Activated naive CD4-positive, alpha-beta T cell treated with anti-CD3 and anti-CD28 coated beads for 36 hours (primary cell): ENCODE data around the gene IQCM. TPM values are rescaled to one million over a fixed set of nuclear protein-coding genes. Genes with fewer than 3 reads are reported as not detected.

Source experiments
- CTCF ChIA-PET: fragments of 350-600 bp; sonication (Branson Sonifier 250); formaldehyde crosslinking; loops from one replicate; lab custom pipeline; 2021; ENCODE audit warnings: antibody characterized with exemption; lab: Charles Lee
- DNase-seq: peaks from one replicate; pipeline ENCODE4 v3.0.0-alpha.2; 2020
- H3K27ac Mint-ChIP-seq: one replicate; pipeline ENCODE4 v1.8.0; 2021; ENCODE audit warnings: mild to moderate bottlenecking, mixed read lengths
- H3K27me3 Mint-ChIP-seq: one replicate; pipeline ENCODE4 v1.8.0; 2021; ENCODE audit warnings: low read depth, mixed read lengths
- H3K36me3 Mint-ChIP-seq: one replicate; pipeline ENCODE4 v1.8.0; 2021; ENCODE audit warnings: low read depth, mixed read lengths
- H3K4me1 Mint-ChIP-seq: one replicate; pipeline ENCODE4 v1.8.0; 2021; ENCODE audit warnings: low read depth, mixed read lengths
- H3K4me3 Mint-ChIP-seq: one replicate; pipeline ENCODE4 v1.8.0; 2021; ENCODE audit warnings: mild to moderate bottlenecking, moderate library complexity, mixed read lengths
- H3K9me3 Mint-ChIP-seq: one replicate; pipeline ENCODE4 v1.8.0; 2021; ENCODE audit warnings: mixed read lengths
- intact Hi-C: fragments of 100-400 bp; cut with micrococcal nuclease; formaldehyde crosslinking; loops from one replicate; pipeline ENCODE4 v1.15.1; 2023
- total RNA-seq, 2 experiments: library from RNA; stranded (reverse); gene quantifications; one replicate each; pipeline ENCODE4 v1.2.3, GENCODE V29; 2021

Gene IQCM
- total RNA-seq, 2 experiments from 2014 or later: not detected

GRCh38 chr4:149755969-149756368 lies 59.7 kb downstream of the IQCM start:
- no peaks in the 10 kb centered on the region for H3K36me3 Mint-ChIP-seq
- H3K4me3 Mint-ChIP-seq: no peak overlapping the region
- no peaks in the 10 kb centered on the region for H3K27me3 Mint-ChIP-seq
- no peak overlapping the region for H3K27ac Mint-ChIP-seq
- no peak for DNase-seq
- no peaks in the 10 kb centered on the region for H3K4me1 Mint-ChIP-seq
- H3K9me3 Mint-ChIP-seq: no peaks in the 10 kb centered on the region
- CTCF ChIA-PET: no interaction called here
- intact Hi-C loops: no loop called here

DNA sequence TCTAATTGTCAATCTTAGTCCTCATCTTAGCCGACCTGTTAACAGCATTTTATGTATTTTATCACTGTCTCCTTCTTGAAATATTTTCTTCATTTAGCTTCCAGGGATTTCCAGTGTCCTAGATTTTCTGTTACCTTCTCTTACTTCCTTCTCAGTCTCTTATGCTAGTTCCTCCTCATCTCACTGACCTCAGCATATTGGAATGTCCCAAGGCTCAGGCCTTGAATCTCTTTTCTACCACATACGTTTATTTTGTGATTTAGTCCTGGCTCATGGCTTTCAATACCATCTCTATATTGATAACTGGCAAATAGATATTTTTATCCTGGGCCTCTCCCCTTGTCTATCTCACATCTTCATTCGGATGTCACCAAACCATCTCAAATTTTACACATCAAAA lies 61.1 kb downstream of the IQCM start:
- Mint-ChIP-seq H3K27ac (no peak overlapping the region), H3K4me3 (no peak overlapping the region), H3K4me1 (no peaks in the 10 kb centered on the region), H3K9me3 (no peaks in the 10 kb centered on the region), H3K36me3 (no peaks in the 10 kb centered on the region), H3K27me3 (no peaks in the 10 kb centered on the region)
- CTCF ChIA-PET: no interaction called here
- DNase-seq: no peak
- intact Hi-C loops: no loop called here

- CTCF ChIA-PET: no interaction called here
- H3K4me3 Mint-ChIP-seq: no peak overlapping the region
- DNase-seq: no peak
- no peaks in the 10 kb centered on the region for H3K36me3 Mint-ChIP-seq
- no peaks in the 10 kb centered on the region for H3K27me3 Mint-ChIP-seq
- intact Hi-C loops: no loop called here
- no peak overlapping the region for H3K27ac Mint-ChIP-seq
- no peaks in the 10 kb centered on the region for H3K4me1 Mint-ChIP-seq
- no peaks in the 10 kb centered on the region for H3K9me3 Mint-ChIP-seq
These were observed 62.9 kb downstream of the IQCM start for GRCh38 chr4:149752729-149753128.

DNA sequence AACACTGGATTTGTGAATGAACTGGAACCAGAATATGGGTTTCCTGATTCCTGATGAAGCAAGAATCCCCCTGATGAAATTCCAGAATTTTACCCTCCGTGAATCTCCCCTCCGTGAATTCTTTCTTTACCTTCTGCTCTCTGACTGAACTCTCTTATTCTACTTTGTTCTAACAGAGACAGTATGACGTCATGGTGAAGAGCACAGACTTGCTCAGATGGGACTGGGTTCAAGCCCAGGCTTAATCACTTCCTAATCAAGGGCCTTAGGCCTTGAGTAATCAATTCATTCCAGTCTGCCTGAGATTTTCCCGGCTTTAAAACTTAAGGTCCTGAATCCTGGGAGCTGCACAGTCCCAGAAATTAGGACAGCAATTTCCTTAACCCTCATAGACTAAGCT lies 64.5 kb downstream of the IQCM start:
- Mint-ChIP-seq H3K36me3 (no peaks in the 10 kb centered on the region), H3K9me3 (no peaks in the 10 kb centered on the region), H3K4me1 (no peaks in the 10 kb centered on the region), H3K27ac (no peak overlapping the region), H3K27me3 (no peaks in the 10 kb centered on the region), H3K4me3 (no peak overlapping the region)
- CTCF ChIA-PET: no interaction called here
- intact Hi-C loops: no loop called here
- no peak for DNase-seq

GRCh38 chr4:149749784-149750183 lies 65.9 kb downstream of the IQCM start:
- CTCF ChIA-PET: no interaction called here
- no peak overlapping the region for H3K27ac Mint-ChIP-seq
- no peak overlapping the region for H3K4me3 Mint-ChIP-seq
- H3K36me3 Mint-ChIP-seq: no peaks in the 10 kb centered on the region
- DNase-seq: no peak
- no peaks in the 10 kb centered on the region for H3K27me3 Mint-ChIP-seq
- no peaks in the 10 kb centered on the region for H3K4me1 Mint-ChIP-seq
- H3K9me3 Mint-ChIP-seq: no peaks in the 10 kb centered on the region
- intact Hi-C loops: no loop called here

DNA sequence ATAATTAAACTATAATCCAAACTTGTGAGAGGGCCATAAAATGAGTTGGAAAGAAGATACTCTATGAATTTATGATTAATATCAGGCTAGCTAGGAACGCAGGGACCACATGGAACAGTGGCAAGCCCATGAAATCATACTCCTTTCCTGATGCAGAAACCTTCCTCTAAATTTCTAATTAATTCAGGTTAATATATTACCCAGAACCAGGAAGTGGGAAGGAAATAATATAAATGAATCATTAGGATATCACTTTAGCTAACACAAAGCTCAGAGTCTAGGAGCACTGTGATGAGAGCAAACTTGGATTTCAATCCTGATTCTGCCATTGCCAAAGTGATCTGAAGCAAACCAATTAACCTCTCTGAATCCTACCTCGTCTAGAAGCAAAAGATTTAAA lies 68.0 kb downstream of the IQCM start:
- H3K4me1 Mint-ChIP-seq: no peaks in the 10 kb centered on the region
- H3K36me3 Mint-ChIP-seq: no peaks in the 10 kb centered on the region
- no peak for DNase-seq
- H3K27me3 Mint-ChIP-seq: no peaks in the 10 kb centered on the region
- CTCF ChIA-PET: no interaction called here
- no peak overlapping the region for H3K27ac Mint-ChIP-seq
- no peaks in the 10 kb centered on the region for H3K9me3 Mint-ChIP-seq
- intact Hi-C loops: no loop called here
- no peak overlapping the region for H3K4me3 Mint-ChIP-seq

DNA sequence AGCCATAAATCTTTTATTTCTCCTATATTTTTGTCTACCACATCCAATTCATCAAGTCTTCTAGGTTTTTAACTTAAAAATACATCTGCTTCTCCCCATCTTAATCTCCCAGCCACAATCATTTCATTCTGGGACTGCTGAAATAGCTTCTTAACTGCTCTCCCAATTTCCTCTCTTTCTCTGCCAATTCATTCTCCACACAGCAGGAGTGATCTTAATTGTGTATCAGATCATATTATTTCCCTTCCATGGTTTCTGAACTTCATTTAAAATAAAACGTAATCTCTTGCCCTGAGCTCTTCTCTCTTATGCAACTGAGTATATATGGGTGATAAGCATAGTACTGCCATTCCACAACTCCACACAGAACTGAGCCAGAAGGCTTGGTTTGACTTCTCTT lies 69.4 kb downstream of the IQCM start:
- CTCF ChIA-PET: no interaction called here
- Mint-ChIP-seq H3K4me1 (no peaks in the 10 kb centered on the region), H3K4me3 (no peak overlapping the region), H3K9me3 (no peaks in the 10 kb centered on the region), H3K27me3 (no peaks in the 10 kb centered on the region), H3K27ac (no peak overlapping the region), H3K36me3 (no peaks in the 10 kb centered on the region)
- intact Hi-C loops: no loop called here
- DNase-seq: no peak

- DNase-seq: no peak
- H3K4me3 Mint-ChIP-seq: no peak overlapping the region
- no peaks in the 10 kb centered on the region for H3K9me3 Mint-ChIP-seq
- H3K27ac Mint-ChIP-seq: no peak overlapping the region
- H3K4me1 Mint-ChIP-seq: no peaks in the 10 kb centered on the region
- intact Hi-C loops: no loop called here
- CTCF ChIA-PET: no interaction called here
- H3K27me3 Mint-ChIP-seq: no peaks in the 10 kb centered on the region
- H3K36me3 Mint-ChIP-seq: no peaks in the 10 kb centered on the region
These were observed 74.3 kb downstream of the IQCM start for GRCh38 chr4:149741186-149741831.

DNA sequence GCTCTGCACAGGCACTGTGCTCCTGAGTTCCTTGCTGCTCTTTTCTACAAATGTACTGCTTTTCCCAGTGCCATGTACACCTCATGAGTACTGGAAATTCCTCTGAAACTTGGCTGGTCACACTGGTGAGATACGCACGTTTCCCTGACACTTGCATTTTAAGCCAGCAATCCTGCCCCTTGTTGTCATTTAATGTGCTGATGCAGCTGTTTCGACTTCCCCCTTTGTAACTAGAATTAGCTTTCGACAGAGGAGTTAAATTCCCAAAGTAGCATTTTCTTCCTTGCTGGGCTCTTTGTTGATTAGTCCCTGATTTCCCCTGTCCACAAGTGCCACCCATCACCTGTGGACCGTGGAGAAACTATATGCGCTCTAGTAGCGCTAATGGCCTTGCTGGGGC lies 77.5 kb downstream of the IQCM start:
- intact Hi-C loops: no loop called here
- Mint-ChIP-seq H3K27me3 (no peaks in the 10 kb centered on the region), H3K36me3 (no peaks in the 10 kb centered on the region), H3K27ac (no peak overlapping the region), H3K4me3 (no peak overlapping the region), H3K9me3 (no peaks in the 10 kb centered on the region), H3K4me1 (no peaks in the 10 kb centered on the region)
- CTCF ChIA-PET: no interaction called here
- no peak for DNase-seq

GRCh38 chr4:149735796-149736195 lies 79.8 kb downstream of the IQCM start:
- Mint-ChIP-seq H3K4me3 (no peak overlapping the region), H3K4me1 (no peaks in the 10 kb centered on the region), H3K9me3 (peaks cover 1% of the 10 kb centered on the region), H3K27ac (no peak overlapping the region), H3K27me3 (no peaks in the 10 kb centered on the region), H3K36me3 (no peaks in the 10 kb centered on the region)
- CTCF ChIA-PET: no interaction called here
- DNase-seq: no peak
- intact Hi-C loops: no loop called here

- no peak overlapping the region for H3K4me3 Mint-ChIP-seq
- no peaks in the 10 kb centered on the region for H3K4me1 Mint-ChIP-seq
- intact Hi-C loops: no loop called here
- H3K36me3 Mint-ChIP-seq: no peaks in the 10 kb centered on the region
- CTCF ChIA-PET: no interaction called here
- no peak overlapping the region for H3K27ac Mint-ChIP-seq
- no peaks in the 10 kb centered on the region for H3K27me3 Mint-ChIP-seq
- no peak for DNase-seq
- H3K9me3 Mint-ChIP-seq: peaks cover 3% of the 10 kb centered on the region
These were observed 87.2 kb downstream of the IQCM start for GRCh38 chr4:149728444-149728843.

- Mint-ChIP-seq H3K4me1 (no peaks in the 10 kb centered on the region), H3K9me3 (peaks cover 3% of the 10 kb centered on the region), H3K27me3 (no peaks in the 10 kb centered on the region), H3K4me3 (no peak overlapping the region), H3K36me3 (no peaks in the 10 kb centered on the region), H3K27ac (no peak overlapping the region)
- intact Hi-C loops: no loop called here
- DNase-seq: no peak
- CTCF ChIA-PET: no interaction called here
These were observed 88.0 kb downstream of the IQCM start for GRCh38 chr4:149727663-149728062.

- H3K27ac Mint-ChIP-seq: no peak overlapping the region
- H3K4me1 Mint-ChIP-seq: no peaks in the 10 kb centered on the region
- CTCF ChIA-PET: no interaction called here
- H3K36me3 Mint-ChIP-seq: no peaks in the 10 kb centered on the region
- H3K27me3 Mint-ChIP-seq: no peaks in the 10 kb centered on the region
- intact Hi-C loops: no loop called here
- peaks cover 1% of the 10 kb centered on the region for H3K9me3 Mint-ChIP-seq
- no peak for DNase-seq
- H3K4me3 Mint-ChIP-seq: no peak overlapping the region
These were observed 92.6 kb downstream of the IQCM start for GRCh38 chr4:149723065-149723464.
